ENCODE measurements around the gene NIT1. TPM values are rescaled to one million over a fixed set of nuclear protein-coding genes. Genes with fewer than 3 reads are reported as not detected.

The NIT1 gene
- total and polyA plus RNA-seq, 2 donors (not counting 3 experiments of a cell fraction or from before 2014, with no cell fraction given), result 20.3 to 26.5 TPM

- no TSS peak for BruUV-seq (replicated peaks)
- ChIA-PET CTCF (interaction anchor here (0.6 to 5.4 kb wide), 12 partner anchors 12 to 414 kb away, joined by 3 to 51 read pairs (median 4); partner anchors contain the start of genes KLHDC9 and UFC1), POLR2A (no interaction called here)
- H3K9me1 ChIP-seq (replicated peaks; ENCODE audit: control insufficient read depth, extremely low read depth, insufficient read depth, low read length), result no peaks in the 10 kb centered on the region
- no peaks in the 10 kb centered on the region for H3K27me3 ChIP-seq (ENCODE audit: control insufficient read depth in 2 of 2, insufficient read depth in 2 of 2, low read length in 2 of 2)
- no peaks in the 10 kb centered on the region for H4K20me1 ChIP-seq (replicated peaks; ENCODE audit: control insufficient read depth, extremely low read depth, insufficient read depth, low read length)
- no peak overlapping the region for H3K4me3 ChIP-seq (replicated peaks in 1 of 3; ENCODE audit: insufficient read depth in 1 of 3, low read depth in 1 of 3, low read length in 3 of 3)
- TF ChIP-seq POLR2A (IDR thresholded peaks at IDR 0.05; ENCODE audit: low read depth, low read length) (no peak), FOS (IDR thresholded peaks at IDR 0.05; ENCODE audit: borderline replicate concordance, insufficient read depth, low read length) (no peak), CTCF (IDR thresholded peaks at IDR 0.05; ENCODE audit: extremely low read depth in 1 of 2, insufficient read depth in 1 of 2, low read depth in 1 of 2, low read length in 2 of 2) (peak; percentile 18 to 47)
- H3K4me2 ChIP-seq (ENCODE audit: insufficient read depth, low read length), result no peak overlapping the region
- H2AFZ ChIP-seq (ENCODE audit: low read depth, low read length), result no peak overlapping the region
- FAIRE-seq, result peak; percentile 53
- no peaks in the 10 kb centered on the region for H3K4me1 ChIP-seq (ENCODE audit: control insufficient read depth, extremely low read depth, insufficient read depth, low read length)
- H3K36me3 ChIP-seq (ENCODE audit: control insufficient read depth in 2 of 2, extremely low read depth in 1 of 2, insufficient read depth in 2 of 2, low read length in 2 of 2), result no peaks in the 10 kb centered on the region
- no peak overlapping the region for H3K27ac ChIP-seq (ENCODE audit: insufficient read depth, low read depth, low read length)
- peaks cover 3% of the 10 kb centered on the region for H3K79me2 ChIP-seq (ENCODE audit: control insufficient read depth, insufficient read depth, low read length)
- no peaks in the 10 kb centered on the region for H3K9me3 ChIP-seq (replicated peaks; ENCODE audit: control insufficient read depth, insufficient read depth, low read length)
- peak; percentile 75 for DNase-seq (ENCODE audit: low read depth, low spot score)
- intact Hi-C loops (cut with micrococcal nuclease), result loop anchor here (1.0 to 2.0 kb wide), 5 partner anchors 41 to 413 kb away; partner anchors contain the start of genes KLHDC9 and USF1
- dilution Hi-C loops (cut with MboI; ENCODE audit: extremely low pct_ligation_motif_present, low sequenced_read_pairs), result no loop called here
- no peak overlapping the region for H3K9ac ChIP-seq (replicated peaks; ENCODE audit: extremely low read depth, insufficient read depth, low read length)
Measured at GRCh38 chr1:161139766-161140165, 21.9 kb downstream of the NIT1 start.

- intact Hi-C loops (cut with micrococcal nuclease), result loop anchor here (1.0 to 2.0 kb wide), 2 partner anchors 148 to 414 kb away; no protein-coding TSS in a partner anchor
- H3K4me3 ChIP-seq (replicated peaks in 1 of 3; ENCODE audit: insufficient read depth in 1 of 3, low read depth in 1 of 3, low read length in 3 of 3), result no peak overlapping the region
- dilution Hi-C loops (cut with MboI; ENCODE audit: extremely low pct_ligation_motif_present, low sequenced_read_pairs), result no loop called here
- H3K9ac ChIP-seq (replicated peaks; ENCODE audit: extremely low read depth, insufficient read depth, low read length), result no peak overlapping the region
- no peaks in the 10 kb centered on the region for H3K27me3 ChIP-seq (ENCODE audit: control insufficient read depth in 2 of 2, insufficient read depth in 2 of 2, low read length in 2 of 2)
- H3K36me3 ChIP-seq (ENCODE audit: control insufficient read depth in 2 of 2, extremely low read depth in 1 of 2, insufficient read depth in 2 of 2, low read length in 2 of 2), result no peaks in the 10 kb centered on the region
- FAIRE-seq (no peak), DNase-seq (ENCODE audit: low read depth, low spot score) (no peak)
- H3K4me2 ChIP-seq (ENCODE audit: insufficient read depth, low read length), result no peak overlapping the region
- no peaks in the 10 kb centered on the region for H3K4me1 ChIP-seq (ENCODE audit: control insufficient read depth, extremely low read depth, insufficient read depth, low read length)
- no peaks in the 10 kb centered on the region for H3K9me1 ChIP-seq (replicated peaks; ENCODE audit: control insufficient read depth, extremely low read depth, insufficient read depth, low read length)
- POLR2A ChIA-PET, result no interaction called here
- H4K20me1 ChIP-seq (replicated peaks; ENCODE audit: control insufficient read depth, extremely low read depth, insufficient read depth, low read length), result no peaks in the 10 kb centered on the region
- H3K79me2 ChIP-seq (ENCODE audit: control insufficient read depth, insufficient read depth, low read length), result no peaks in the 10 kb centered on the region
- H2AFZ ChIP-seq (ENCODE audit: low read depth, low read length), result no peak overlapping the region
- CTCF ChIA-PET, result interaction anchor here (0.6 to 5.4 kb wide), 16 partner anchors 8 to 415 kb away, joined by 3 to 51 read pairs (median 4); partner anchors contain the start of genes ITLN2, KLHDC9, TSTD1 and UFC1
- no peaks in the 10 kb centered on the region for H3K9me3 ChIP-seq (replicated peaks; ENCODE audit: control insufficient read depth, insufficient read depth, low read length)
- no peak overlapping the region for H3K27ac ChIP-seq (ENCODE audit: insufficient read depth, low read depth, low read length)
- no peak for TF ChIP-seq POLR2A (IDR thresholded peaks at IDR 0.05; ENCODE audit: low read depth, low read length)
- TF ChIP-seq CTCF (IDR thresholded peaks at IDR 0.05; ENCODE audit: extremely low read depth in 1 of 2, insufficient read depth in 1 of 2, low read depth in 1 of 2, low read length in 2 of 2), result no peak
- TF ChIP-seq GATA2 (IDR thresholded peaks at IDR 0.05; ENCODE audit: insufficient read depth, insufficient read length, low read depth, low read length), result no peak
- TF ChIP-seq MYC (IDR thresholded peaks at IDR 0.05; ENCODE audit: low read depth, low read length), result no peak
- TF ChIP-seq MAX (IDR thresholded peaks at IDR 0.05; ENCODE audit: insufficient read depth, insufficient read length), result no peak
- no peak for TF ChIP-seq JUN (IDR thresholded peaks at IDR 0.05; ENCODE audit: borderline replicate concordance, insufficient read depth, insufficient read length, low read depth)
- no peak for TF ChIP-seq FOS (IDR thresholded peaks at IDR 0.05; ENCODE audit: borderline replicate concordance, insufficient read depth, low read length)
- TF ChIP-seq POLR2AphosphoS5 (IDR thresholded peaks at IDR 0.05; ENCODE audit: insufficient read depth, low read depth, low read length), result no peak
- no peak for TF ChIP-seq EZH2 (IDR thresholded peaks at IDR 0.05; ENCODE audit: borderline replicate concordance, low read depth, low read length, severe bottlenecking)
- no TSS peak for BruUV-seq (replicated peaks)
Measured at GRCh38 chr1:161140755-161141400, 23.0 kb downstream of the NIT1 start.

Data from endothelial cell of umbilical vein (primary cell).